GM10248 (cell line): Measurements from ENCODE around the gene DNAJC16.
A peak's percentile ranks its signal among the peaks of the same experiment; 100 is the strongest.

ENCODE experiments used
- CTCF ChIA-PET: fragments of 300-600 bp; sonication (Branson Sonifier 250); formaldehyde crosslinking; extraction: SDS; loops from one replicate; lab custom pipeline; 2021; ENCODE audit warnings: antibody characterized with exemption; lab: Yijun Ruan, JAX
- POLR2A ChIA-PET: fragments of 350-650 bp; sonication (Branson Sonifier 250); formaldehyde crosslinking; extraction: SDS; loops from one replicate; lab custom pipeline; 2020; ENCODE audit warnings: antibody characterized with exemption; lab: Yijun Ruan, JAX
- DNase-seq: peaks from one replicate; pipeline ENCODE4 v3.0.0; 2012; ENCODE audit errors: extremely low spot score
- TF ChIP-seq, protein P1 (sequence below): IDR thresholded peaks from 2 replicates; pipeline ENCODE4 v1.5.1; 2012; ENCODE audit warnings: mild to moderate bottlenecking, low read depth; ENCODE audit errors: extremely low read depth, missing control alignments, control extremely low read depth

DNAJC16 gene

GRCh38 chr1:15500184-15501178, 26.2 kb upstream of the DNAJC16 start:
- no peak for DNase-seq
- TF ChIP-seq, protein P1, sequence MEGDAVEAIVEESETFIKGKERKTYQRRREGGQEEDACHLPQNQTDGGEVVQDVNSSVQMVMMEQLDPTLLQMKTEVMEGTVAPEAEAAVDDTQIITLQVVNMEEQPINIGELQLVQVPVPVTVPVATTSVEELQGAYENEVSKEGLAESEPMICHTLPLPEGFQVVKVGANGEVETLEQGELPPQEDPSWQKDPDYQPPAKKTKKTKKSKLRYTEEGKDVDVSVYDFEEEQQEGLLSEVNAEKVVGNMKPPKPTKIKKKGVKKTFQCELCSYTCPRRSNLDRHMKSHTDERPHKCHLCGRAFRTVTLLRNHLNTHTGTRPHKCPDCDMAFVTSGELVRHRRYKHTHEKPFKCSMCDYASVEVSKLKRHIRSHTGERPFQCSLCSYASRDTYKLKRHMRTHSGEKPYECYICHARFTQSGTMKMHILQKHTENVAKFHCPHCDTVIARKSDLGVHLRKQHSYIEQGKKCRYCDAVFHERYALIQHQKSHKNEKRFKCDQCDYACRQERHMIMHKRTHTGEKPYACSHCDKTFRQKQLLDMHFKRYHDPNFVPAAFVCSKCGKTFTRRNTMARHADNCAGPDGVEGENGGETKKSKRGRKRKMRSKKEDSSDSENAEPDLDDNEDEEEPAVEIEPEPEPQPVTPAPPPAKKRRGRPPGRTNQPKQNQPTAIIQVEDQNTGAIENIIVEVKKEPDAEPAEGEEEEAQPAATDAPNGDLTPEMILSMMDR, result no peak
- ChIA-PET POLR2A (no interaction called here), CTCF (interaction anchor here (0.9 to 1.6 kb wide), 8 partner anchors 8 to 177 kb away, joined by 3 to 7 read pairs (median 3); no protein-coding TSS in a partner anchor)

DNA sequence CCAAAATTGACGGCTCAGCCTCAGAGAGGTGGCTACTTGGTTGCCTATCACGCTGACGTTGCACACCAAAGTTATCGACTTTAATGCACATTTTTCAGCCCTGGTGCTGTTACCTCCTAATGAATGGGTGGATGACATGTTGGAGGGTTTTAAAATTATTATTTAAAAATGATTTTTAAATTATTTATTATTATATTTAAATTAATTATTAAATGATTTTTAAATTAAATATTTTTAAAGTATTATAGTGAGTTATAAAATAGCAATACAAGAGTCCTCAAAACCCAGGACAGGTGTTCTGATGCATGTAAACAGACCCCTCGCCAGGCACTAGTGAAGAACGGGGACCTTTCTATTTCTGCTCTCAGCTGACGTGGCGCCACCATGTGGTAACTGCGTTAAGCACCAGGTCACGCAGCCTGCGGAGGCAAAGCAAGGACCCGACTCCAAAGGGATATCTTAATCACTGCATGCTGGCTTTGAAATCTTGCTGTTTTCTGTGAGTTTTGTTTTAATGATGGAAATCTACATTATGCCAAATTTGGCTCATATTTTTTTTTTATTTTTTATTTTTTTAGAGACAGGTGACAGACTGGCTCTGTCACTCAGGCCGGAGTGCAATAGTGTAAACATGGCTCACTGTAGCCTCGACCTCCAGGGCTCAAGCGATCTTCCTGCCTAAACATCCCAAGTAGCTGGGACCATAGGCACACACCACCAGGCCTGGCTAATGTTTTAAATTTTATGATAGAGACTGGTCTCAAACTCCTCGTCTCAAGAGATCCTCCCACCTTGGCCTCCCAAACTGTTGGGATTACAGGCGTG, 25.2 kb upstream of the DNAJC16 start:
- CTCF ChIA-PET, result interaction anchor here (1.2 to 1.6 kb wide), 3 partner anchors 10 to 54 kb away, joined by 3 to 7 read pairs (median 3); no protein-coding TSS in a partner anchor
- TF ChIP-seq, protein P1, result peak; percentile 82
- DNase-seq, result peak; percentile 77
- POLR2A ChIA-PET, result no interaction called here

DNA sequence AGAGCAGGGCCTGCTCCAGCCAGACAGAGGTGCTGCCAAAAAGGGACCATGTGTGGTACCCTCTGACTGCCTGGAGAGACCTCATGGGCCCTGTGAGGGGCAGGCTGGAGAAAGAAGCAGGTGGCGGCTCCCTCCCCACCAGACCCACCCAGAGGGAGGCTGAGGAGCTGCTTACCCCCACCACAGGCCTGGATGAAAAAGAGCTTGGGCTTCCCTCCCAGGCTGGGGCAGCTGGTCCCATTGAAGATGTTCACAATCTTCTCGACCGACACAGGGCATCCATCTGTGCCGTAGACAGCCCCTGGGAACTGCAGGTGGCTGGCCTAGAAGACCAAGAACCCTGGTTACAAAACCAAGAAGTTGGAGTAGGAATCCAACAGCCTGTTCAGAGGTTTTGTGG, 22.2 kb upstream of the DNAJC16 start:
- no peak for DNase-seq
- ChIA-PET CTCF (interaction anchor here (1.2 to 1.8 kb wide), 2 partner anchors 11 to 68 kb away, joined by 3 to 8 read pairs; no protein-coding TSS in a partner anchor), POLR2A (no interaction called here)
- TF ChIP-seq, protein P1, result no peak

- DNase-seq, result no peak
- TF ChIP-seq, protein P1, result no peak
- ChIA-PET CTCF (interaction anchor here (1.6 kb wide), 1 partner anchor 183 kb away, joined by 4 read pairs; no protein-coding TSS in a partner anchor), POLR2A (no interaction called here)
Observed at GRCh38 chr1:15506831-15507230, 19.8 kb upstream of the DNAJC16 start.

DNA sequence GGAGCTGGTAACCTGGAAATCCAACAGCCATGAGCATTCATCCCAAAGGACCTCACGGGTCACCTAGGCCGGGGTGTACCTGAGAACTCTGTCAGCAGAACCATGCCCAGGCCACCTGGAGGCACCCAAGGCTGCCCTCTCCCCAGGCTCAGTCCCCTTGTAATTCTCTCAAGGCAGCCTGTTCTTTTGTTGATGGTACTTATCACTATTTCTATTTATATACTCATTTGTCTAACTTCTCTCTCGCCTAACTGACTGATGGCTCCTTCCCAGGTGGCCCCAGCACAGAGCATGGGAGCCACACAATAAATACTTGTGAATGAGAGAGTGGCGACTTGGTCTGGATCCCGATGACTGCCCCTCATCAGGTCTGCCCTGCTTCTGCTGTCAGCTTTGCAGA, 19.4 kb upstream of the DNAJC16 start:
- ChIA-PET POLR2A (no interaction called here), CTCF (no interaction called here)
- DNase-seq, result no peak
- TF ChIP-seq, protein P1, result no peak
